PFSK-1 (cell line): Measurements from ENCODE around the gene KCNQ1OT1.

Experiments
- FOXP2 ChIP-seq: optimal IDR thresholded peaks from 2 replicates; pipeline ENCODE3; 2011; ENCODE audit warnings: borderline replicate concordance, control low read depth, inconsistent platforms; ENCODE audit not compliant: insufficient read depth; ENCODE audit errors: extremely low read length, extremely low read depth
- POLR2AphosphoS5 ChIP-seq: IDR thresholded peaks from 2 replicates; pipeline ENCODE4 v1.6.1; 2012; ENCODE audit warnings: low read depth, mild to moderate bottlenecking, control low read depth, low read length, moderate library complexity
- SIN3A ChIP-seq: IDR thresholded peaks from 2 replicates; pipeline ENCODE4 v1.6.1; 2012; ENCODE audit warnings: mild to moderate bottlenecking, low read length, moderate library complexity, borderline replicate concordance; ENCODE audit not compliant: insufficient read depth
- TAF1 ChIP-seq: IDR thresholded peaks from 2 replicates; pipeline ENCODE4 v1.6.1; 2012; ENCODE audit warnings: low read length, control low read depth, borderline replicate concordance; ENCODE audit not compliant: insufficient read depth
- TF ChIP-seq, protein P1 (sequence below), 2 experiments: IDR thresholded peaks; 2 replicates each; pipeline versions ENCODE4 v1.6.1 to v1.8.0; 2011 to 2012; ENCODE audit warnings: low read depth in 2 of 2, low read length in 2 of 2, control low read depth in 1 of 2, inconsistent platforms in 1 of 2, mild to moderate bottlenecking in 1 of 2, moderate library complexity in 1 of 2; ENCODE audit not compliant: insufficient read depth in 1 of 2

DNA sequence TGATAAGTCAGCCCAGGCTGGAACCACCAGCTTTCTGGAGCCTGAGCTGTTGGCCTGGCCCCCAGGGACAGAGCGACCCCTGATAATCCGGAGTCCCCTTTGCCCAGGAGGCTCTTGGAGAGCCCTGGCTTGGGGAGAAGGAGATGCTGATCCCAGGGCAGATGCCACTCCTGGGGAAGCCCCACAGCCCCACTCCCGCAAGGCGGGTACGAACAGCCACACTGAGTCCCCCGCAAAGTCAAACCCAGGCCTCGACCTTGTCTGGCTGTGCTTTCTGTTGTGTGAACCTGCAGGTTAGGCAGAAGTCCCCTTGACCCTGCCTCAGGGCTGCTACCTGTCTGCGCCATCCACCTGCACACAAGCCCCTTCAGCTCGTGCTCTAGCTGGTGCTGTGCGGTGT is 108.0 kb downstream of the KCNQ1OT1 start:
- TF ChIP-seq SIN3A (no peak), POLR2AphosphoS5 (no peak), TAF1 (no peak), FOXP2 (no peak)
- TF ChIP-seq, protein P1, sequence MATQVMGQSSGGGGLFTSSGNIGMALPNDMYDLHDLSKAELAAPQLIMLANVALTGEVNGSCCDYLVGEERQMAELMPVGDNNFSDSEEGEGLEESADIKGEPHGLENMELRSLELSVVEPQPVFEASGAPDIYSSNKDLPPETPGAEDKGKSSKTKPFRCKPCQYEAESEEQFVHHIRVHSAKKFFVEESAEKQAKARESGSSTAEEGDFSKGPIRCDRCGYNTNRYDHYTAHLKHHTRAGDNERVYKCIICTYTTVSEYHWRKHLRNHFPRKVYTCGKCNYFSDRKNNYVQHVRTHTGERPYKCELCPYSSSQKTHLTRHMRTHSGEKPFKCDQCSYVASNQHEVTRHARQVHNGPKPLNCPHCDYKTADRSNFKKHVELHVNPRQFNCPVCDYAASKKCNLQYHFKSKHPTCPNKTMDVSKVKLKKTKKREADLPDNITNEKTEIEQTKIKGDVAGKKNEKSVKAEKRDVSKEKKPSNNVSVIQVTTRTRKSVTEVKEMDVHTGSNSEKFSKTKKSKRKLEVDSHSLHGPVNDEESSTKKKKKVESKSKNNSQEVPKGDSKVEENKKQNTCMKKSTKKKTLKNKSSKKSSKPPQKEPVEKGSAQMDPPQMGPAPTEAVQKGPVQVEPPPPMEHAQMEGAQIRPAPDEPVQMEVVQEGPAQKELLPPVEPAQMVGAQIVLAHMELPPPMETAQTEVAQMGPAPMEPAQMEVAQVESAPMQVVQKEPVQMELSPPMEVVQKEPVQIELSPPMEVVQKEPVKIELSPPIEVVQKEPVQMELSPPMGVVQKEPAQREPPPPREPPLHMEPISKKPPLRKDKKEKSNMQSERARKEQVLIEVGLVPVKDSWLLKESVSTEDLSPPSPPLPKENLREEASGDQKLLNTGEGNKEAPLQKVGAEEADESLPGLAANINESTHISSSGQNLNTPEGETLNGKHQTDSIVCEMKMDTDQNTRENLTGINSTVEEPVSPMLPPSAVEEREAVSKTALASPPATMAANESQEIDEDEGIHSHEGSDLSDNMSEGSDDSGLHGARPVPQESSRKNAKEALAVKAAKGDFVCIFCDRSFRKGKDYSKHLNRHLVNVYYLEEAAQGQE (IDR thresholded peaks at IDR 0.05; ENCODE audit: insufficient read depth in 1 of 2, low read depth in 2 of 2, low read length in 2 of 2): no peak
